ENCODE measurements around the gene MYRIP.

The MYRIP gene

DNA sequence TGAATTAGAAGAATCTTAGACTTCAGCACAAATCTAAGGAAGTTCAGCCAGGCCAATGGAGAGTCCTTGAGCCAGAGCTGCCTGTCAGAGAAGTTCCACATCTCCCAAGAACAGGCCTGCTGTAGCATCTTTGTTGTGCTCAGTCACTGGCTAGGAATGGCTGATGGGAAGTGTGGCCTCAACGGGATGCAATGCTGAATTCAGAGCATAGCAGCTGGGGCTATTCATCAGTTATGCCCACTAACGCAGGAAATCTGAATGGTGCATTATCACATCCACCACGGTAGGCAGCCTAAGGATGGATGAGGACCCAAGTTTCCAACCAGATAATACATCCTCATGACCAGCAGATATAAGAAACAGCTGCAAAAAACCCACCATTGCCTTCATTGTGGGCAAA, 496.9 kb downstream of the MYRIP start:
- no peak overlapping the region for H3K4me3 ChIP-seq (ENCODE audit: low read depth, low read length)
- TF ChIP-seq, protein P1, sequence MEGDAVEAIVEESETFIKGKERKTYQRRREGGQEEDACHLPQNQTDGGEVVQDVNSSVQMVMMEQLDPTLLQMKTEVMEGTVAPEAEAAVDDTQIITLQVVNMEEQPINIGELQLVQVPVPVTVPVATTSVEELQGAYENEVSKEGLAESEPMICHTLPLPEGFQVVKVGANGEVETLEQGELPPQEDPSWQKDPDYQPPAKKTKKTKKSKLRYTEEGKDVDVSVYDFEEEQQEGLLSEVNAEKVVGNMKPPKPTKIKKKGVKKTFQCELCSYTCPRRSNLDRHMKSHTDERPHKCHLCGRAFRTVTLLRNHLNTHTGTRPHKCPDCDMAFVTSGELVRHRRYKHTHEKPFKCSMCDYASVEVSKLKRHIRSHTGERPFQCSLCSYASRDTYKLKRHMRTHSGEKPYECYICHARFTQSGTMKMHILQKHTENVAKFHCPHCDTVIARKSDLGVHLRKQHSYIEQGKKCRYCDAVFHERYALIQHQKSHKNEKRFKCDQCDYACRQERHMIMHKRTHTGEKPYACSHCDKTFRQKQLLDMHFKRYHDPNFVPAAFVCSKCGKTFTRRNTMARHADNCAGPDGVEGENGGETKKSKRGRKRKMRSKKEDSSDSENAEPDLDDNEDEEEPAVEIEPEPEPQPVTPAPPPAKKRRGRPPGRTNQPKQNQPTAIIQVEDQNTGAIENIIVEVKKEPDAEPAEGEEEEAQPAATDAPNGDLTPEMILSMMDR (IDR thresholded peaks at IDR 0.05; ENCODE audit: insufficient read depth, low read depth, low read length, missing control alignments): no peak
- DNase-seq (ENCODE audit: low read depth): no peak

DNA sequence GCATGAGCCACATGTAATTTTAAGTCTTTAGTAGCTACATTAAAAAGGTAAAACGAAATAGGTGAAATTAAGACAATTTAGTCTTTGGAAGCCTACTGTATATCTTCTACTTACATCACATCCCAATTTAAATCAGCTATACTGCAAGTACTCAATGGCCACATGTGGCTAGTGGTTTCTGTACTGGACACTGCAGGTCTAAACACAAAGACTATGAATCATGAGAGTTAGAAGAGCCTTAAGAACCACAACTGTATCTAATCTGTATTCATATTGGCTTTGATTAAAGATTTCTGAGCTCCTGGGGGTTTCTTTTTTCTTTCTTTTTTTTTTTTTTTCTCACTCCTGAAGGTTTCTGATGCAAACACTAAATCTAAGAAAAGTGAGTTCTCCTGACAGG, 497.8 kb downstream of the MYRIP start:
- no peak overlapping the region for H3K4me3 ChIP-seq (ENCODE audit: low read depth, low read length)
- no peak for DNase-seq (ENCODE audit: low read depth)
- TF ChIP-seq, protein P1 (IDR thresholded peaks at IDR 0.05; ENCODE audit: insufficient read depth, low read depth, low read length, missing control alignments): no peak

DNA sequence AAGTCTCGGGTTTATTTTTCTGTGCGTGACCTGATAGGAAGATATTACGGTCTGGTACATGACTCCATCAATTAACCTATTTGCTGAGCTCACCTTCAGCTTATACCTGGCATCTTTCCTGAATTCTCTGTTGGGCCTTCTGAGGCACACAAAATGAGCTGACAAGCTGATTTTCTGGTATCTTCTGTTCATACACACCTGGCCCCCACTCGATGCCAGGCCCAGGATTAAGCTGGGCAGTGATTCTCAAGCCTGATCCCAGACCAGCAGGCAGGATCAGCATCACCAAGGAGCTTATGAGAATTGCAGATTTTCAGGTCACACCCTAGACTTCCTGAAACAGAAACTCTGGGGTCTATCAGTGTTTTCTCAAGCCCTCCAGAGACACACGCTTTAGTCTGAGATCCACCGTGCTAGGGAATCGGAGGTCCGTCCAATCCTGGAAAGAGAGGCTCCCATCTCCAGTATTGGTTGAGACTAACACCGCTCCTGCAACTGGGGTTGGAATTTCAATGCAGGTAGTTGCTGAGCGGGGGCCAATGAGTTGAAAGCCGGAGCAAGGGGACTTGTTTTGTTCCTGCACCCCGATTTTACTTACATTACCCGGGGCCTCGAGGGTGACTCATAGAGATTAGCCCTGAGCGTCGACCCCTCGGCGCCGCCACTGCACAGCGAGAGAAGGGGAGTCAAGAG, 499.5 kb downstream of the MYRIP start:
- peak overlapping the region; percentile 68 for H3K4me3 ChIP-seq (ENCODE audit: low read depth, low read length)
- peak; percentile 19 for DNase-seq (ENCODE audit: low read depth)
- TF ChIP-seq, protein P1 (IDR thresholded peaks at IDR 0.05; ENCODE audit: insufficient read depth, low read depth, low read length, missing control alignments): no peak

DNA sequence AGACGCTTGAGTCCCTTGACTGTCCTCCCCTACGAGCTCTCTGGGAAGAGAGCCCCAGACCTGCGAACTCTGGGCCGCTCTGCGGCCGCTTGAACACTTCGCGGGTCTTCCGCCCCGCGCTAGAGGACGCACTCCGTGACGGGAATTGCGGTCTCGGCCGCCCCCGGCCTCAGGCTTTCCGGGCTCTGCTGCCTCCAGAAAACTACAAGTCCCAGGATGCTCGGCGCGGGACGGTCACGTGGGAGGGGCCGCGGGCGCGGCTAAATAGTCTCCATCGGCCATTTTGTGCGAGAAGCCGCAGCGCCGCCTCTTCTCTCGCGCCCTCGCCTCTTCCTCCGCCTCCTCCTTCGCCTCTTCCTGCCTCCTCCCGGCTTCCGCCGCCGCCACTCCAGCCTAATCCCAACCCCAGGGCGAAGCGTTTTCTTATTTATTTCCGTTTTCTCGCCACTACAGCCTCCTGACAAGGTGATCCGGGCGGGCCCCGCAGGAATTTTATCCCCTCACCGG, 500.1 kb downstream of the MYRIP start, which contains the start of gene EIF1B:
TSS of gene EIF1B (plus strand) at position 290 of the 507 bp plus-strand sequence. CDS start 235 bp downstream, outside the sequence.
- H3K4me3 ChIP-seq (ENCODE audit: low read depth, low read length): peak within 1 kb of the TSS; percentile 96
- DNase-seq (ENCODE audit: low read depth): peak; percentile 98
- TF ChIP-seq, protein P1 (IDR thresholded peaks at IDR 0.05; ENCODE audit: insufficient read depth, low read depth, low read length, missing control alignments): peak; percentile 88

All from GM12865 (cell line).